Trophoblast cell (in vitro differentiated cells and primary cell): ENCODE measurements around the gene OR7G1.
A peak's percentile ranks its signal among the peaks of the same experiment; 100 is the strongest.

Experiments used
- DNase-seq, 2 donors: peaks; one replicate each; pipeline ENCODE4 v3.0.0-alpha.2; 2016
- H2AFZ ChIP-seq: 2 replicates; pipeline ENCODE4 v1.6.1; 2013; ENCODE audit warnings: low read length, moderate library complexity, mild to moderate bottlenecking; ENCODE audit not compliant: insufficient read depth, poor library complexity
- H2AK5ac ChIP-seq: 2 replicates; pipeline ENCODE4 v1.6.1; 2013; ENCODE audit warnings: mild to moderate bottlenecking, low read length
- H2BK120ac ChIP-seq: 2 replicates; pipeline ENCODE4 v1.6.1; 2013; ENCODE audit warnings: low read length, mild to moderate bottlenecking, moderate library complexity; ENCODE audit not compliant: insufficient read depth, poor library complexity
- H2BK12ac ChIP-seq: 2 replicates; pipeline ENCODE4 v1.6.1; 2013; ENCODE audit warnings: mild to moderate bottlenecking, low read length, moderate library complexity
- H2BK5ac ChIP-seq: 2 replicates; pipeline ENCODE4 v1.6.1; 2013; ENCODE audit warnings: low read length, low read depth, moderate library complexity, mild to moderate bottlenecking; ENCODE audit not compliant: poor library complexity
- H3K14ac ChIP-seq: 2 replicates; pipeline ENCODE4 v1.6.1; 2013; ENCODE audit warnings: mild to moderate bottlenecking, low read length
- H3K18ac ChIP-seq: 2 replicates; pipeline ENCODE4 v1.6.1; 2013; ENCODE audit warnings: mild to moderate bottlenecking, low read length
- H3K23ac ChIP-seq: 2 replicates; pipeline ENCODE4 v1.6.1; 2013; ENCODE audit warnings: low read length
- H3K27ac ChIP-seq: 2 replicates; pipeline ENCODE4 v1.5.1; 2013; ENCODE audit warnings: low read depth, mild to moderate bottlenecking, inconsistent platforms, low read length, moderate library complexity
- H3K27me3 ChIP-seq: 2 replicates; pipeline ENCODE4 v1.6.1; 2013; ENCODE audit warnings: inconsistent platforms, mild to moderate bottlenecking, low read length, moderate library complexity; ENCODE audit not compliant: insufficient read depth
- H3K36me3 ChIP-seq, 2 experiments: 1 replicate in 1 of 2; 2 replicates in 1 of 2; pipeline ENCODE4 v1.6.1; 2013; ENCODE audit warnings: low read length in 2 of 2, mild to moderate bottlenecking in 2 of 2, moderate library complexity in 1 of 2; ENCODE audit not compliant: insufficient read depth in 2 of 2, control insufficient read depth in 1 of 2
- H3K4ac ChIP-seq: 2 replicates; pipeline ENCODE4 v1.6.1; 2013; ENCODE audit warnings: low read depth, mild to moderate bottlenecking, low read length, moderate library complexity
- H3K4me1 ChIP-seq, 2 experiments: 1 replicate in 1 of 2; 2 replicates in 1 of 2; pipeline ENCODE4 v1.6.1; 2013; ENCODE audit warnings: low read length in 2 of 2, mild to moderate bottlenecking in 2 of 2, moderate library complexity in 1 of 2; ENCODE audit not compliant: insufficient read depth in 2 of 2, control insufficient read depth in 1 of 2
- H3K4me2 ChIP-seq: 2 replicates; pipeline ENCODE4 v1.6.1; 2013; ENCODE audit warnings: inconsistent platforms, mild to moderate bottlenecking, low read length, moderate library complexity
- H3K4me3 ChIP-seq: 2 replicates; pipeline ENCODE4 v1.5.1; 2013; ENCODE audit warnings: mild to moderate bottlenecking, low read depth, low read length, inconsistent platforms
- H3K79me1 ChIP-seq: one replicate; pipeline ENCODE4 v1.6.1; 2013; ENCODE audit warnings: low read length
- H3K79me2 ChIP-seq: 2 replicates; pipeline ENCODE4 v1.6.1; 2013; ENCODE audit warnings: low read length, mild to moderate bottlenecking; ENCODE audit not compliant: control insufficient read depth, insufficient read depth, poor library complexity
- H3K9ac ChIP-seq: 2 replicates; pipeline ENCODE4 v1.6.1; 2013; ENCODE audit warnings: mild to moderate bottlenecking, low read length
- H3K9me3 ChIP-seq: 2 replicates; pipeline ENCODE4 v1.6.1; 2013; ENCODE audit warnings: low read depth, mild to moderate bottlenecking, control low read depth, inconsistent platforms, low read length; ENCODE audit not compliant: insufficient read depth
- H4K12ac ChIP-seq: 2 replicates; pipeline ENCODE4 v1.6.1; 2013; ENCODE audit warnings: low read depth, mild to moderate bottlenecking, low read length, moderate library complexity
- H4K8ac ChIP-seq: 2 replicates; pipeline ENCODE4 v1.6.1; 2013; ENCODE audit warnings: low read depth, mild to moderate bottlenecking, low read length, moderate library complexity
- H4K91ac ChIP-seq: one replicate; pipeline ENCODE4 v1.6.1; 2013; ENCODE audit warnings: low read depth, mild to moderate bottlenecking, low read length, moderate library complexity
- whole genome bisulfite sequencing: extraction: QIAGEN DNeasy Blood & Tissue Kit; methylation state at CpG from one replicate; pipeline ENCODE4 v1.1.7; 2013; ENCODE audit warnings: missing lambda C conversion rate; ENCODE audit not compliant: insufficient read length, insufficient coverage; ENCODE audit errors: extremely low coverage; 5-methylcytosine and 5-hydroxymethylcytosine counted together

OR7G1 gene

DNA sequence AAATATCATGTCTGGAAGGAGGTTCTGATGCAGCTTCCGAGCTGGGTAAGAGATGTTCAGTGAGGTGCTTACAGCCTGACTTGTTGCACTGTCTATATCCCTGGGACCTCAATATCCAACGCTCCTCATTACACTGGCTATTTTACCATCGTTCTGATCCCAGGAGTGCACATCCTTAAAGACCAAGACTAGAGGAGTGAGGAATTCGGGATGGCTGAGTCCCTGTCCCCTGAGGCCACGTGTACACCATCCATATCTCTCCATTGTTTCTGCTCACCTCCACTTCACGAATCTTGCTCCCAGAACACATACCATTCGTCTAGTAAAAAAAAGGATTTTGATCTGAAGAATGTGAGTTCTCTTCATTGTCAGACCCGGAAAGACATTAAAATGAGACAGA lies 8.2 kb downstream of the OR7G1 start, which contains the start of gene OR7G2:
TSS of gene OR7G2 (minus strand) at position 101 of the 400 bp plus-strand sequence. CDS start 4,232 bp downstream, outside the sequence.
- H3K4me2 ChIP-seq = no peak within 1 kb of the TSS
- H3K9me3 ChIP-seq = peaks cover 18% of the 10 kb centered on the region
- H2AFZ ChIP-seq = no peak within 1 kb of the TSS
- no peak within 1 kb of the TSS for H2BK5ac ChIP-seq
- no peaks in the 10 kb centered on the region for H3K79me1 ChIP-seq
- H3K9ac ChIP-seq = no peak within 1 kb of the TSS
- no peak within 1 kb of the TSS for H4K91ac ChIP-seq
- no peaks in the 10 kb centered on the region for H3K4me1 ChIP-seq
- H3K27me3 ChIP-seq = no peaks in the 10 kb centered on the region
- H2BK120ac ChIP-seq = no peak within 1 kb of the TSS
- H2BK12ac ChIP-seq = no peak within 1 kb of the TSS
- H3K23ac ChIP-seq = no peak within 1 kb of the TSS
- no peak within 1 kb of the TSS for H3K4ac ChIP-seq
- H3K79me2 ChIP-seq = no peaks in the 10 kb centered on the region
- H3K18ac ChIP-seq = no peak within 1 kb of the TSS
- no CpG with 5 or more reads among the region's 8 CpGs for WGBS
- no peak within 1 kb of the TSS for H3K4me3 ChIP-seq
- H2AK5ac ChIP-seq = no peak within 1 kb of the TSS
- no peak within 1 kb of the TSS for H3K14ac ChIP-seq
- DNase-seq = no peak
- no peak within 1 kb of the TSS for H4K12ac ChIP-seq
- no peaks in the 10 kb centered on the region for H3K36me3 ChIP-seq
- no peak within 1 kb of the TSS for H3K27ac ChIP-seq
- H4K8ac ChIP-seq = no peak within 1 kb of the TSS

DNA sequence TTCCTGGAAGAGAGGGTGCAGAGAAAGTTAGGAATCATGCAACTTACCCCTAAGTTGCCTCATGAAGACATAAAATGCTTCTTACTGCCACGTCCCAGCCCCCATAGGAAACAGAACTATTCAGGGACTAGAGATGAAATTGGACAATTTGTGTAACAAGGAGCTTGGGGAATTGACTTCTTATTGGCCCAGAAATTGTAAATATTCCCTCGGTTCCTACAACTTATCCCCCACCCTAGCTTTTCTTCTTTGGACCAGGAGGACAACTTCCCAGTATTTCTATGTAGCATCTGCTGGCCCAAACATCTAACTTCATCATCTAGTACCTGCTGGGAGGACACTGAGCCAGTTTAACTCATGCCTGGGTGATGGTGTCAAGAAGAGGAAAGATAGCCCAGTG lies 28.8 kb downstream of the OR7G1 start, which contains the start of gene OR1M1:
TSS of gene OR1M1 (plus strand) at position 301 of the 400 bp plus-strand sequence. CDS start 6,184 bp downstream, outside the sequence.
- no peak within 1 kb of the TSS for H2BK120ac ChIP-seq
- H3K27ac ChIP-seq = no peak within 1 kb of the TSS
- no peak within 1 kb of the TSS for H4K8ac ChIP-seq
- no peak within 1 kb of the TSS for H4K91ac ChIP-seq
- no peak within 1 kb of the TSS for H3K9ac ChIP-seq
- H3K79me2 ChIP-seq = no peaks in the 10 kb centered on the region
- no peaks in the 10 kb centered on the region for H3K79me1 ChIP-seq
- DNase-seq = no peak
- H3K4me1 ChIP-seq = no peaks in the 10 kb centered on the region
- no peak within 1 kb of the TSS for H2AK5ac ChIP-seq
- no peaks in the 10 kb centered on the region for H3K27me3 ChIP-seq
- H3K9me3 ChIP-seq = peaks cover 5% of the 10 kb centered on the region
- H3K4ac ChIP-seq = no peak within 1 kb of the TSS
- no peak within 1 kb of the TSS for H3K18ac ChIP-seq
- no peak within 1 kb of the TSS for H3K4me3 ChIP-seq
- H3K36me3 ChIP-seq = no peaks in the 10 kb centered on the region
- no peak within 1 kb of the TSS for H2BK12ac ChIP-seq
- no peak within 1 kb of the TSS for H3K23ac ChIP-seq
- H3K4me2 ChIP-seq = no peak within 1 kb of the TSS
- no CpG with 5 or more reads among the region's 2 CpGs for WGBS
- no peak within 1 kb of the TSS for H4K12ac ChIP-seq
- H2AFZ ChIP-seq = no peak within 1 kb of the TSS
- no peak within 1 kb of the TSS for H3K14ac ChIP-seq
- H2BK5ac ChIP-seq = no peak within 1 kb of the TSS

DNA sequence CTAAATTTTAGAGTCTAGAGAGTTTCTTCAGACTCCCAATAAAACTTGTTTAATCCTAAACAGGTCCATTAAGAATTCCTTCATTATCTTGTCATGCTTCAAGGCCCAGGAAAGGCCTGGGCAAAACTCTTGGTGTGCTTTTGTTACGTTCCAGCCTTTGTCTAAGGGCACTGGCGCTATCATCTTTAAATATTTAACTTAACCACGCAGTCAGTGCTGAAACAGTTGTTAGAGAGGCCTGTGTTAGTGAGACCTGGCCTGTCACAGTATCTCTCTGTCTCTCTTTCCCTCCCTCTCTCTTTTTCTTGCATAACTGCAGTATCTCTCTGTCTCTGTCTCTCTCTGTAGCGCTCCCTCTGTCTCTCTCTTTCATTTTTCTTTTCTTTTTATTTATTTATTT lies 36.9 kb downstream of the OR7G1 start:
- no peaks in the 10 kb centered on the region for H3K79me2 ChIP-seq
- no peak overlapping the region for H2BK5ac ChIP-seq
- no peak overlapping the region for H2BK12ac ChIP-seq
- no peak overlapping the region for H2BK120ac ChIP-seq
- H3K4me3 ChIP-seq = no peak overlapping the region
- no peak overlapping the region for H3K23ac ChIP-seq
- peaks cover 18 to 22% of the 10 kb centered on the region in 2 experiments for H3K4me1 ChIP-seq
- H3K79me1 ChIP-seq = peaks cover 4% of the 10 kb centered on the region
- H4K91ac ChIP-seq = no peak overlapping the region
- no peak overlapping the region for H2AK5ac ChIP-seq
- no peak overlapping the region for H3K4ac ChIP-seq
- H3K27me3 ChIP-seq = no peaks in the 10 kb centered on the region
- H4K8ac ChIP-seq = no peak overlapping the region
- no peak overlapping the region for H3K14ac ChIP-seq
- no peak overlapping the region for H2AFZ ChIP-seq
- no peak overlapping the region for H3K4me2 ChIP-seq
- no peak overlapping the region for H3K9ac ChIP-seq
- H3K9me3 ChIP-seq = no peaks in the 10 kb centered on the region
- H3K27ac ChIP-seq = no peak overlapping the region
- H3K36me3 ChIP-seq = no peaks in the 10 kb centered on the region
- H3K18ac ChIP-seq = no peak overlapping the region
- WGBS = no CpG with 5 or more reads among the region's 4 CpGs
- no peak overlapping the region for H4K12ac ChIP-seq
- DNase-seq = no peak

DNA sequence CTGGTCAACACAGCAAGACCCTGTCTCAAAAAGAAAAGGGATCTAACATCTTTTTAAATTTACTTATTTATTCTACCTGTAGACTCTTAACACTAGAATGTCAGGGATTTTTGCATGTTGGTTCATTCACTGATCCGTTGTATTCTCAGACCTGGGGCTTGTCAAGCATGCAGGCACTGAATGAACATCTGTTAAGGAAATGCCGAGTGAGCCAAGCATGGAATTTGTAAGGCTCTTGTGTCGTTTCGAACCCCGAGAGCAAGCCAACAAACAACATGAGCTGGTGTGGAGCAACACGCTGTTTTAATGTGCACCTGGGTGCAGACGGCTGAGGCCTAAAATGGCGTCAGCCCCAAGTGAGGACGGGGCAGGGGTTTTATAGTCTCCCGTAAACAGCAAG lies 38.7 kb downstream of the OR7G1 start:
- Histone ChIP-seq H3K27me3 (no peaks in the 10 kb centered on the region), H3K23ac (no peak overlapping the region), H2BK5ac (no peak overlapping the region), H3K36me3 (no peaks in the 10 kb centered on the region), H3K79me2 (no peaks in the 10 kb centered on the region), H3K4ac (no peak overlapping the region), H3K4me1 (peaks cover 18 to 22% of the 10 kb centered on the region in 2 experiments), H2AK5ac (no peak overlapping the region), H3K4me3 (no peak overlapping the region), H4K12ac (no peak overlapping the region), H2AFZ (no peak overlapping the region), H3K27ac (no peak overlapping the region), H4K8ac (no peak overlapping the region), H2BK12ac (no peak overlapping the region), H2BK120ac (no peak overlapping the region), H4K91ac (peak overlapping the region; percentile 41), H3K18ac (no peak overlapping the region), H3K14ac (no peak overlapping the region), H3K4me2 (no peak overlapping the region), H3K9me3 (no peaks in the 10 kb centered on the region), H3K9ac (no peak overlapping the region), H3K79me1 (peaks cover 4% of the 10 kb centered on the region)
- peak; percentile 54 to 56 for DNase-seq
- WGBS = no CpG with 5 or more reads among the region's 10 CpGs
